Effector memory CD4-positive, alpha-beta T cell (primary cell): ENCODE measurements around the gene EVX2.
A peak's percentile ranks its signal among the peaks of the same experiment; 100 is the strongest.

Experiments used
- DNase-seq, 3 donors: peaks; one replicate each; pipeline ENCODE4 v3.0.0-alpha.2; 2020
- H3K27ac ChIP-seq: 2 replicates; pipeline ENCODE4 v1.7.0; 2013; ENCODE audit warnings: mild to moderate bottlenecking, low read length, moderate library complexity; ENCODE audit not compliant: insufficient read depth, poor library complexity, severe bottlenecking
- H3K27me3 ChIP-seq: replicated peaks from 2 replicates; pipeline ENCODE4 v1.7.0; 2013; ENCODE audit warnings: mild to moderate bottlenecking, low read length; ENCODE audit not compliant: insufficient read depth, control insufficient read depth, poor library complexity, severe bottlenecking
- H3K36me3 ChIP-seq: 2 replicates; pipeline ENCODE4 v1.7.0; 2013; ENCODE audit warnings: mild to moderate bottlenecking, low read length, moderate library complexity; ENCODE audit not compliant: control insufficient read depth, insufficient read depth
- H3K4me1 ChIP-seq: 2 replicates; pipeline ENCODE4 v1.7.0; 2013; ENCODE audit warnings: low read length, mild to moderate bottlenecking; ENCODE audit not compliant: control insufficient read depth, insufficient read depth, poor library complexity, severe bottlenecking
- H3K4me3 ChIP-seq: 2 replicates; pipeline ENCODE4 v1.7.0; 2013; ENCODE audit warnings: low read length, low read depth, mild to moderate bottlenecking; ENCODE audit not compliant: insufficient read depth, poor library complexity, severe bottlenecking
- H3K9me3 ChIP-seq: 2 replicates; pipeline ENCODE4 v1.7.0; 2013; ENCODE audit warnings: mild to moderate bottlenecking, low read length, moderate library complexity; ENCODE audit not compliant: control insufficient read depth

Gene EVX2

DNA sequence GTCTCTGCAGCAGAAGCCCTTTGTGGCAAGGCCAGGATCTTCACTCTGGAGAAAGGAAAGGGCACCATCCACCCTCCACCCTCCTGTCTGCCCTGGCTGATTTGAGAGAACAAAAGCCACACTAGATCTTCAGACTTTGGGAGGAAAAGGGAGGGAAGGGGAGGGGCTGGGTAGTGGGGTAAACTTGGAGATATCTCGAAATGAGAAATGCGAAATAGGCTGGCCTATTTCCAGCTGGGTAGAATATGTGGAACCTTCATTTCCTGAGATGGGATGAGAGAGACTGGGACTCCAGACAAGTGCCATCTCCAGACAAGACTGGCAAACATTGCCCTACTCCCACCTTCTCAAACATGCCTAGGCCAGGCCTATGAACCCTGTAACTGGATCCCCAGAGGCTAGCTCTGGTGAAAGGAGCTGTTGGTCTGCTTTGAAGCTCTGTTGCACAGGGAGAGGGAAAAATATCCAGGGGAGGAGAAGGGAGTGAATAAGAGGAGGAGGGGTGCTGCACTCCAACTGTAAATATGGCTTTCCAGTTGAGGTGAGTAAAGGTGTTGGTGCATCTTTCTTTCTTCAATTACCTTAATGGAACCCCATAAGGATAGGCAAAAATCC, 17.6 kb upstream of the EVX2 start:
- peaks cover 98% of the 10 kb centered on the region for H3K27me3 ChIP-seq
- H3K36me3 ChIP-seq = no peaks in the 10 kb centered on the region
- H3K9me3 ChIP-seq = no peaks in the 10 kb centered on the region
- no peak overlapping the region for H3K27ac ChIP-seq
- no peak overlapping the region for H3K4me3 ChIP-seq
- H3K4me1 ChIP-seq = peaks cover 14% of the 10 kb centered on the region
- no peak for DNase-seq

- Histone ChIP-seq H3K36me3 (no peaks in the 10 kb centered on the region), H3K27ac (no peak overlapping the region), H3K27me3 (peaks cover 95% of the 10 kb centered on the region), H3K4me1 (peaks cover 14% of the 10 kb centered on the region), H3K9me3 (no peaks in the 10 kb centered on the region), H3K4me3 (no peak overlapping the region)
- no peak for DNase-seq
Measured at GRCh38 chr2:176100547-176101140, 16.9 kb upstream of the EVX2 start.

DNA sequence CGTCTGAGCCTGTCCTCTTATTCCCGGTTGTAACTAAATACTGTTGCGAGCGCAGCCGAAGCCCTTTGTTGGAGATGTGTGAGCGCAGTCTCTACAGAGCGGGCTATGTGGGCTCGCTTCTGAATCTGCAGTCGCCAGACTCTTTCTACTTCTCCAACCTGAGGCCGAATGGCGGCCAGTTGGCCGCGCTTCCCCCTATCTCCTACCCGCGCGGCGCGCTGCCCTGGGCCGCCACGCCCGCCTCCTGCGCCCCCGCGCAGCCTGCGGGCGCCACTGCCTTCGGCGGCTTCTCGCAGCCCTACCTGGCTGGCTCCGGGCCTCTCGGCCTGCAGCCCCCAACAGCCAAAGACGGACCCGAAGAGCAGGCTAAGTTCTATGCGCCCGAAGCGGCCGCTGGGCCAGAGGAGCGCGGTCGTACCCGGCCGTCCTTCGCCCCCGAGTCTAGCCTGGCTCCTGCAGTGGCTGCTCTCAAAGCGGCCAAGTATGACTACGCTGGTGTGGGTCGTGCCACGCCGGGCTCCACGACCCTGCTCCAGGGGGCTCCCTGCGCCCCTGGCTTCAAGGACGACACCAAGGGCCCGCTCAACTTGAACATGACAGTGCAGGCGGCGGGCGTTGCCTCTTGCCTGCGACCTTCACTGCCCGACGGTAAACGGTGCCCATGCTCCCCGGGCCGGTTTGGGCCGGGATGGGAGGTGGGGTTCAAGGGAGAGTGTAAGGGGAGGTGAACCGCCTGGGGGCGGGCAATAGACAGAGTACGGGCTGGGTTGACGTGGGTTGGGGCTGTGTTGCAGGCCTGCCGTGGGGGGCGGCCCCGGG, 16.2 kb upstream of the EVX2 start, which contains the start of gene HOXD12:
TSS of gene HOXD12 (plus strand) at position 68 of the 819 bp plus-strand sequence. CDS start at position 75, 7 bp downstream.
- DNase-seq = no peak
- Histone ChIP-seq H3K27ac (no peak within 1 kb of the TSS), H3K4me1 (peaks cover 14% of the 10 kb centered on the region), H3K27me3 (peaks cover 95% of the 10 kb centered on the region), H3K36me3 (no peaks in the 10 kb centered on the region), H3K9me3 (no peaks in the 10 kb centered on the region), H3K4me3 (no peak within 1 kb of the TSS)

DNA sequence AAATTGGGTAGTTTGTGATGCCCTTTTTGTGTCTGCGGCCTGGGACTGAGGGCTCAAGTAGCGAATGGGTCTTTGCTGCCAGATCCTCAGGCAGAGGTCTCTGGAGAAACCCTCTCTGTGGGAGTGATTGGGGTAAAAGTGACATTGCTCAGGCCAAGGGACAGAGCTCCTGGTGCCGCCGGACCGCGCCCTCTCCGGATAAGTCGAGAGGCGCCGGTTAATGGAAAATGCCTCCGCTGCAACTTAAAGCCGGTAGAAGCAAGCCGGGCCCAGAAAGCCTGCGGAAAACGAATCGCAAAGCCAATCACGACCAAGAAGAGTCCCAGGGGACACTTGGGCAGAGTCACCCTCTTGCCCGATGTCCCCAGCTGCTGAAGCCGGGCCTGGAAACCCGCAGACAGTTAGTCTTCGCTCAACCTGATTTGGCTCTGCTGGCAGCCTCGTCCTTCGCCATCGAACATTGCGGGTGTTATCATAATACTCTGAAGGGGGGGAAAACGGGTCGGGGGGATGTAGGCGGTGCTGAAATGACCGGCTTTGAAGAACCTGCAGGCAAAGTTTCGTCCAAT, 15.5 kb upstream of the EVX2 start:
- DNase-seq = no peak
- peaks cover 14% of the 10 kb centered on the region for H3K4me1 ChIP-seq
- no peaks in the 10 kb centered on the region for H3K36me3 ChIP-seq
- no peaks in the 10 kb centered on the region for H3K9me3 ChIP-seq
- peaks cover 94% of the 10 kb centered on the region for H3K27me3 ChIP-seq
- no peak overlapping the region for H3K4me3 ChIP-seq
- no peak overlapping the region for H3K27ac ChIP-seq

DNA sequence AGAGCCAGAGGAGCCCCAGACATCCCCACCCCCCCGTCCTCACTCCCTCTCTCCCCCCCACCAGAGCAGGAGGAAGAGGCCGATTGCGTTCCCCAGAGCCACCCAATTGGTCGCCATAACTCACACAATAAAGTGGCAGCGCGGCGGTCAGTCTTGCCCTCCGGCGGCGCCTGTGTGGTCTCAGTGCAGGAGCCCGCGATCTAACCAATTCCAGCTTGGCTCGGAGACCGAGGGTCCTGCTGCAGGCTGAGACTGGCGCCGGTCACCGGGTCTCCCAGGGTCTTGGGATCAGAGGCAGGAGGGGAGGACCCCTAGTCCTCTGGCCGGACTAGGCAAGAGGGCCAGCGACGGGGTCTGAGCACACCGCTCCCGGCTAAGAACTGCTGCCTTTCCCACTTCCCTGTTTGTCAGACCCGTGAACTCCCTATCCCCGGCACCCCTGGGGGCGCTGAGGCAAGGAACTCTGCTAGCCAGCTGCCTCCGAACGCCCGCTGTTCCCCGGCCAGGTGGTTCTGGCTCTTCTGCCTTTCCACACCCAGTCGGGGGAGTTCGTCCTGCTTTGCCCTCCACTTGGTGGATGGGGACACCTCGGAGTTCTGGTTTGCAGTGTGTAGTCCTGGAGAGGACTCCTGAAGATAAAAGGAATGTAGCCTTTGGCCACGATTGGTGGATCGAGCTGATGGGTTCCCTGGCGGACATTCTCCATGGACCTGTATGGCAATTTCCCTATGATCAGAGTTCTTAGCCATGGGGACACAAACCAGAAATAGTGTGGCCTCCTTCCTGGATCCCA, 14.8 kb upstream of the EVX2 start:
- no peak for DNase-seq
- H3K27ac ChIP-seq = no peak overlapping the region
- no peaks in the 10 kb centered on the region for H3K36me3 ChIP-seq
- peaks cover 94% of the 10 kb centered on the region for H3K27me3 ChIP-seq
- H3K4me1 ChIP-seq = peaks cover 16% of the 10 kb centered on the region
- no peak overlapping the region for H3K4me3 ChIP-seq
- no peaks in the 10 kb centered on the region for H3K9me3 ChIP-seq

GRCh38 chr2:176097820-176098365, 14.1 kb upstream of the EVX2 start:
- no peaks in the 10 kb centered on the region for H3K9me3 ChIP-seq
- H3K4me3 ChIP-seq = peak overlapping the region; percentile 40
- H3K27ac ChIP-seq = no peak overlapping the region
- H3K27me3 ChIP-seq = peaks cover 95% of the 10 kb centered on the region
- no peaks in the 10 kb centered on the region for H3K36me3 ChIP-seq
- H3K4me1 ChIP-seq = peaks cover 22% of the 10 kb centered on the region
- no peak for DNase-seq

DNA sequence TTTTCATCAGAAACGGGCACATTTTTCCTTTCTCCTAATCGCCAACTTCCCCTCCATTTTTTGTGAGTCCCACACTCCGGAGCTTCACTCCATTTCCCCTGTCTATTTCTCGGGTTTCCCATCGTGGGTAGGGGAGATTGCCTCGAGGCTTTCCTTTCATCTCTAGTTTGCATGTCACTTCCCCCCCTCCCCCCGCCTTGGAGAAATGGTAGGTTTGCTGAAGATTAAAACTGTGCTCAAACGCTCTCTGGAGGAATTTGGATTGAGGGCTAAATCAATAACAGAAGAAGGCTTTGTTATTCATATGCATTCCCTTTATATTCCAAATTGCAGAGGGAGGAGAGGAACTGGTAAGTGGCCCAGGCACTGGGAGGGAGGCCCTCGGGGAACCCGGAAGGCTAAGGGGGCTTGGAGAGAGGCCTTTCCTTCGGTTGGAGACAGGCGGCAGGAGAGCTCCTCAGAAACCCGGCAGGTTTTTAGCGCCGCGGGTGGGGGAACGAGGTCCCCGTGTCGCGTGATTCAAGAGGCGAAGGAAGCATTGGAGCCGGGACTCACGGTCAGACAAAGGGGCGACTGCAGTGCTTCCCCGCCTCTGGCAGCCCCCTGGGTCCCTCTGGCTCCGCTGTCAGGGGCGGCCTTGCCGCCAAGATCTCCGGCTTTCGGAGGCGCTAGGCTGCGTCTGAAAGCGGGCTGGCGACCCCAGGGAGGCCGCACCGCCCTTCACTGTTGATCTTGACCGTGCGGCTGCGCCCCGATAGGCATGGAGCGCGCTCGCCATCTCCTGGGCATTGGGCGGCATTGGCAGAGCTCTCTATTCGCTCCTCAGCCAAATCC, 13.4 kb upstream of the EVX2 start:
- Histone ChIP-seq H3K36me3 (no peaks in the 10 kb centered on the region), H3K27ac (no peak overlapping the region), H3K9me3 (no peaks in the 10 kb centered on the region), H3K4me3 (peak overlapping the region; percentile 40), H3K4me1 (peaks cover 22% of the 10 kb centered on the region), H3K27me3 (peaks cover 88% of the 10 kb centered on the region)
- DNase-seq = peak; percentile 26 to 46 (median 30)

DNA sequence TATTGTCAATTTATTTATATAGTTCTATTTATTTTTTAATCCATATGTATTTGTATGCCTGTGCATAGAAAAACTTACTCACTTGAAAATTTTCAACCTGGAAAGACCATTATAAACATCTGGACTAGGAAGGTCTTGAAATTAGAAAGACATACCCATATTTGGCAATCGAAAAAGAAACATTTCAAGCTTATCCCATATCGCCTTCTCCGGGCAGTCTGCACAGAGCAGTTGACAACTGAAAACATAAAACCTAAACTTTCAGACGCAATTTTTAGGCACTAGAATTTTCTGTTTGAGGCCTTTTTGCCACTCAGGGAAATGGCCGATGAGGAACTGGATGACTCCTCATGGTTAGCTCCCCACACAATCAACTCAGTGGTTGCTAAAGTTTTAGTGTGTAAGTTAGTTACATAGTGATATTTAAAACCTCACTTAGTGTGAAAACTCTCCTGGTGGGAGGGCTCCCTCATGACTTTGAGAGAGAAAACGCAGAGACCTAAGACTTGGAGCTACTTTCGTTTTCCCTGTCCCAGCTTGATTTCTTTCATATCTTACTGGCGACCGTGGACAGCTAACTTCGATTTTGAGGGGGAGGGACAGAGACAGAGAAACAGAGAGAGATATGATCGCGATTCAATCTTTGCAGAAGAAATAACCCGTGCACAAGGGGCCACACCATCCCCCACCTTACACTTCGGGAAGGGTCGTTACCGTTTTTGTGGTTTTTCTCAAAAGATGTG, 12.7 kb upstream of the EVX2 start:
- Histone ChIP-seq H3K27me3 (peaks cover 88% of the 10 kb centered on the region), H3K36me3 (no peaks in the 10 kb centered on the region), H3K4me3 (peak overlapping the region; percentile 40), H3K27ac (no peak overlapping the region), H3K4me1 (peaks cover 22% of the 10 kb centered on the region), H3K9me3 (no peaks in the 10 kb centered on the region)
- no peak for DNase-seq
